Kidney epithelial cell (primary cell): ENCODE data around the gene CYGB. TPM values are rescaled to one million over a fixed set of nuclear protein-coding genes. Genes with fewer than 3 reads are reported as not detected.
"Not testable (repeated sequence)": the region's sequence is repeated elsewhere in the genome, so short reads cannot be mapped to it uniquely, and the experiment has no call there.

Experiments
- DNase-seq: peaks from one replicate; pipeline ENCODE4 v3.0.0-alpha.2; 2010; ENCODE audit warnings: low read depth
- H3K27me3 ChIP-seq: 2 replicates; pipeline ENCODE4 v1.6.0; 2011; ENCODE audit warnings: low read length; ENCODE audit not compliant: control insufficient read depth, insufficient read depth
- H3K36me3 ChIP-seq: 2 replicates; pipeline ENCODE4 v1.5.1; 2011; ENCODE audit warnings: low read length; ENCODE audit not compliant: control insufficient read depth, insufficient read depth
- H3K4me3 ChIP-seq: 2 replicates; pipeline ENCODE4 v1.5.1; 2011; ENCODE audit warnings: low read depth, mild to moderate bottlenecking, control low read depth, low read length
- CTCF ChIP-seq: IDR thresholded peaks from 2 replicates; pipeline ENCODE4 v1.5.1; 2011; ENCODE audit warnings: mild to moderate bottlenecking, moderate library complexity, low read length, control low read depth, inconsistent platforms; ENCODE audit not compliant: insufficient read depth, poor library complexity, severe bottlenecking
- total RNA-seq: library from RNA; depleted of rRNA; stranded (reverse); fragments of >200 nt; gene quantifications from 2 replicates; pipeline ENCODE4 v1.2.3, GENCODE V29; 2015

CYGB gene
- total RNA-seq, 1 donor from 2014 or later, result 16.9 TPM

GRCh38 chr17:76566613-76566943, 29.1 kb upstream of the CYGB start:
- no peak for DNase-seq
- Histone ChIP-seq H3K36me3 (no peaks in the 10 kb centered on the region), H3K4me3 (no peak overlapping the region), H3K27me3 (no peaks in the 10 kb centered on the region)
- TF ChIP-seq CTCF, result no peak

- DNase-seq, result no peak
- no peak for TF ChIP-seq CTCF
- Histone ChIP-seq H3K36me3 (no peaks in the 10 kb centered on the region), H3K4me3 (no peak overlapping the region), H3K27me3 (no peaks in the 10 kb centered on the region)
Measured at GRCh38 chr17:76565728-76566612, 28.5 kb upstream of the CYGB start.

- not testable (repeated sequence) for DNase-seq, H3K36me3 ChIP-seq
Measured at GRCh38 chr17:76564991-76565727, 27.6 kb upstream of the CYGB start.

GRCh38 chr17:76563359-76563758, 25.9 kb upstream of the CYGB start:
- DNase-seq, H3K4me3 ChIP-seq, H3K36me3 ChIP-seq, H3K27me3 ChIP-seq: not testable (repeated sequence)

More at GRCh38 chr17:76564991-76565727, 27.6 kb upstream of the CYGB start:
- not testable (repeated sequence) for H3K4me3 ChIP-seq, H3K27me3 ChIP-seq

GRCh38 chr17:76562734-76563148, 25.2 kb upstream of the CYGB start:
- Histone ChIP-seq H3K36me3 (no peaks in the 10 kb centered on the region), H3K27me3 (no peaks in the 10 kb centered on the region), H3K4me3 (no peak overlapping the region)
- no peak for TF ChIP-seq CTCF
- no peak for DNase-seq

GRCh38 chr17:76561799-76562268, 24.3 kb upstream of the CYGB start:
- TF ChIP-seq CTCF, result no peak
- H3K27me3 ChIP-seq, result no peaks in the 10 kb centered on the region
- DNase-seq, result no peak
- H3K4me3 ChIP-seq, result no peak overlapping the region
- H3K36me3 ChIP-seq, result no peaks in the 10 kb centered on the region
